ENCODE measurements around the gene PPIC.

The PPIC gene

GRCh38 chr5:123036391-123037103, at the start of gene PPIC:
Gene PPIC (minus strand): TSS chr5:123036725. CDS start chr5:123036625, 100 bp downstream.
- peak; percentile 64 for DNase-seq

- no peak for DNase-seq
Observed at GRCh38 chr5:123085638-123086286, 49.2 kb upstream of the PPIC start.

GRCh38 chr5:123084730-123085605, 48.4 kb upstream of the PPIC start:
- DNase-seq = no peak

- no peak for DNase-seq
Observed at GRCh38 chr5:123083298-123083697, 46.8 kb upstream of the PPIC start.

GRCh38 chr5:123080215-123080614, 43.7 kb upstream of the PPIC start:
- DNase-seq = peak; percentile 26

GRCh38 chr5:123075521-123076163, 39.1 kb upstream of the PPIC start:
- DNase-seq = no peak

- no peak for DNase-seq
Observed at GRCh38 chr5:123068368-123068938, 31.9 kb upstream of the PPIC start.

GRCh38 chr5:123066016-123066415, 29.5 kb upstream of the PPIC start:
- DNase-seq = no peak

- no peak for DNase-seq
Observed at GRCh38 chr5:123059455-123059854, 22.9 kb upstream of the PPIC start.

- no peak for DNase-seq
Observed at GRCh38 chr5:123051206-123051605, 14.7 kb upstream of the PPIC start.

- DNase-seq = no peak
Observed at GRCh38 chr5:123047706-123048105, 11.2 kb upstream of the PPIC start.

- DNase-seq = no peak
Observed at GRCh38 chr5:123046222-123046621, 9.7 kb upstream of the PPIC start.

GRCh38 chr5:123044926-123045617, 8.5 kb upstream of the PPIC start:
- no peak for DNase-seq

GRCh38 chr5:123039673-123040072, 3.1 kb upstream of the PPIC start:
- no peak for DNase-seq

GRCh38 chr5:123037104-123037418, 536 bp upstream of the PPIC start:
- DNase-seq = no peak

GRCh38 chr5:123035918-123036390, 571 bp downstream of the PPIC start:
- peak; percentile 36 for DNase-seq

- DNase-seq = no peak
Observed at GRCh38 chr5:123035360-123035917, 1.1 kb downstream of the PPIC start.

- no peak for DNase-seq
Observed at GRCh38 chr5:123033157-123033671, 3.3 kb downstream of the PPIC start.

GRCh38 chr5:123028222-123028621, 8.3 kb downstream of the PPIC start:
- no peak for DNase-seq

- no peak for DNase-seq
Observed at GRCh38 chr5:123014689-123015088, 21.8 kb downstream of the PPIC start.

- DNase-seq = no peak
Observed at GRCh38 chr5:123012321-123012720, 24.2 kb downstream of the PPIC start.

GRCh38 chr5:123007754-123008153, 28.8 kb downstream of the PPIC start:
- no peak for DNase-seq
